ENCODE data around the gene KRT25.
A peak's percentile ranks its signal among the peaks of the same experiment; 100 is the strongest.

Gene KRT25

DNA sequence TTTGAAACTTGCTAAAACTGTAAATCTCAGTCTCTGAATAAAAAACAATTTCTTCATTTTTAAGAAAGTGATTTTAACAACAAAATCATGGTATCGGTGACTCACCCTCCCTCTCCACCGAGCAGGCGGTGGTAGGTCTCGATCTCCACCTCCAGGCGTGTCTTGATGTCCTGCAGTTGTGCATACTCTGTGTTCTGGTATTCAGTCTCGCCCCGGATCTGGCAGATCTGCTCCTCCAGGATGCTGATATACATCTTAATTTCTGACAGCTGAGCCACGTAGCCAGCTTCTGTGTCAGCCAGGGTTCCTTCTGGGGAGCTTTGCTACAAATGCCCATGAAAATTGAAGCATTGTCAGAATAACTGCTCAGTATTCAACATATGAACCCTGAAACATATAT, 36.2 kb downstream of the KRT25 start:
- no peak overlapping the region for H3K4me3 ChIP-seq (ENCODE audit: low read depth, low read length)
- no peak for DNase-seq (ENCODE audit: low read depth)
- TF ChIP-seq, protein P1, sequence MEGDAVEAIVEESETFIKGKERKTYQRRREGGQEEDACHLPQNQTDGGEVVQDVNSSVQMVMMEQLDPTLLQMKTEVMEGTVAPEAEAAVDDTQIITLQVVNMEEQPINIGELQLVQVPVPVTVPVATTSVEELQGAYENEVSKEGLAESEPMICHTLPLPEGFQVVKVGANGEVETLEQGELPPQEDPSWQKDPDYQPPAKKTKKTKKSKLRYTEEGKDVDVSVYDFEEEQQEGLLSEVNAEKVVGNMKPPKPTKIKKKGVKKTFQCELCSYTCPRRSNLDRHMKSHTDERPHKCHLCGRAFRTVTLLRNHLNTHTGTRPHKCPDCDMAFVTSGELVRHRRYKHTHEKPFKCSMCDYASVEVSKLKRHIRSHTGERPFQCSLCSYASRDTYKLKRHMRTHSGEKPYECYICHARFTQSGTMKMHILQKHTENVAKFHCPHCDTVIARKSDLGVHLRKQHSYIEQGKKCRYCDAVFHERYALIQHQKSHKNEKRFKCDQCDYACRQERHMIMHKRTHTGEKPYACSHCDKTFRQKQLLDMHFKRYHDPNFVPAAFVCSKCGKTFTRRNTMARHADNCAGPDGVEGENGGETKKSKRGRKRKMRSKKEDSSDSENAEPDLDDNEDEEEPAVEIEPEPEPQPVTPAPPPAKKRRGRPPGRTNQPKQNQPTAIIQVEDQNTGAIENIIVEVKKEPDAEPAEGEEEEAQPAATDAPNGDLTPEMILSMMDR (IDR thresholded peaks at IDR 0.05; ENCODE audit: insufficient read depth, low read depth, low read length, missing control alignments) = no peak

DNA sequence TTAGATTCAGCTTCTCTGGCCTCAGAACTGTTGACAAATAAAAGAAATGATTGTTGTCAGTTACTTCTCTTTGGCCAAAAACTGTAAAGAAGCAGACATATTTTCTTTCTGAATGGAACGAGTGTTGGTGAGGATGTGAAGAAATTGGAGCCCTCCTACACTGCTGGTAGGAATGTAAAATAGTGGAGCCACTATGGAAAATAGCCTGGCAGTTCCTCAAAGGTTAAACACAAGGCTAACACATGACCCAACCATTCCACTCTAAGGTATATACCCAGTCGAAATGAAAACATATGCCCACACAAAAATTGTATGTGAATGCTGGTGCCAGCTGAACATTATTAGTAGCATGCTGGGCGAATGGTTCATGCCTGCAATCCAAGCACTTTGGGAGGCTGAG, 37.4 kb downstream of the KRT25 start:
- no peak overlapping the region for H3K4me3 ChIP-seq (ENCODE audit: low read depth, low read length)
- TF ChIP-seq, protein P1 (IDR thresholded peaks at IDR 0.05; ENCODE audit: insufficient read depth, low read depth, low read length, missing control alignments) = no peak
- no peak for DNase-seq (ENCODE audit: low read depth)

DNA sequence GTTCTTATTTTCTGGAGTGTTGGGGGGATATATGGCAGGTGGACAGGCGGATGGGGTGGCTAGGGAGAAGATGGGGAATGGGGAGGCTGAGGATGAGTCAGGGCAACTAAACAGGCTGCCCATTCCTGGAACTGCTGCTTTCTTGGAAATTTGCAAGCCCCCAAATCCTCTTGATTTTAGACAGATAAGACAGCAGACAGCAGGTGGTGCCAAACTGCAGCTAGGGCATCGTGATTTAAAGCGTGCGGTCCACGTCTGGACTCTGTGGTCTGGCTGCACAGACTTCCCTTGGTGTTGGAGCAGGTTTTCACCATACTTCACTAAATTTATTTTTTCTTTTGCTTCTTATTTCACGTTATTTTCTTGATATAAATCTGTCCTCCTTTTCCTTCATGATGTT, 40.7 kb downstream of the KRT25 start:
- no peak overlapping the region for H3K4me3 ChIP-seq (ENCODE audit: low read depth, low read length)
- TF ChIP-seq, protein P1 (IDR thresholded peaks at IDR 0.05; ENCODE audit: insufficient read depth, low read depth, low read length, missing control alignments) = no peak
- peak; percentile 4 for DNase-seq (ENCODE audit: low read depth)

DNA sequence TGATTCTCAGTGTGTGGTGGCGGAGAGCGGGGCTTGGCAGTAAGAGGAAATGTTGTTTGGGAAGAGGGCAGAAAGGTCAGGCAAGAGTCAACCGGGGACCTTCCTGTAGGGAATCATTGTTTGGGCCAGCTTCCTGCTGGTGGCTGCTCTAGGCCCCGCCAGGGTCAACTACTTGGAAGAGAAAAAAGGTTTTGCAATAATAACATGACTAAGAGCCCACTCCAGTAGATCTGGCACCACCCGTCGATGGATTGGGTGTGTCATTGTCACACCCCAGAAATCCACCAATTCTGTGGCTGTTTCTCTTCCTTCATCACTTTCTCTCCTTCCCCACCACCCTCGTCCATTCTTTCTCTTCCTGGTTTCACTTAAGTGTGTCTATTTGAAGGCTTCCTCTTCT, 47.4 kb downstream of the KRT25 start:
- no peak overlapping the region for H3K4me3 ChIP-seq (ENCODE audit: low read depth, low read length)
- TF ChIP-seq, protein P1 (IDR thresholded peaks at IDR 0.05; ENCODE audit: insufficient read depth, low read depth, low read length, missing control alignments) = no peak
- no peak for DNase-seq (ENCODE audit: low read depth)

DNA sequence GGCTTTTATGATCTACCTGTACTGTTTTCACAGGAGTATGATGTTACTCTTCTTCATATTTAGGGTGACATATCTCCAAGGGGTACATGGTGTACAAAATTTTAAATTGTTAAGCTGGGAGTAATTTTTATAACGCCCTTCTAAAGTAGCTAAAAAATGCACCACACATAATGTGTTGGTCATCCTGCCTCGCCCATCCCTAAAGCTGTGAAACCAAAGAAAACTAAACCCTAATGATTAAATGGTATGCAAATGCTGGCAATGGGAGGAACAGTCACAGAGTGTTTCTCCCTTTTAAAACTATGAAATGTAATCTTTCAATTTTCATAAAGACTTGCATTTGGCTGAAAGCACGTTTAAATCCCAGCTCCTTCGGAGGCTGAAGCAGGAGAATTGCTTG, 49.5 kb downstream of the KRT25 start:
- no peak overlapping the region for H3K4me3 ChIP-seq (ENCODE audit: low read depth, low read length)
- TF ChIP-seq, protein P1 (IDR thresholded peaks at IDR 0.05; ENCODE audit: insufficient read depth, low read depth, low read length, missing control alignments) = no peak
- no peak for DNase-seq (ENCODE audit: low read depth)

DNA sequence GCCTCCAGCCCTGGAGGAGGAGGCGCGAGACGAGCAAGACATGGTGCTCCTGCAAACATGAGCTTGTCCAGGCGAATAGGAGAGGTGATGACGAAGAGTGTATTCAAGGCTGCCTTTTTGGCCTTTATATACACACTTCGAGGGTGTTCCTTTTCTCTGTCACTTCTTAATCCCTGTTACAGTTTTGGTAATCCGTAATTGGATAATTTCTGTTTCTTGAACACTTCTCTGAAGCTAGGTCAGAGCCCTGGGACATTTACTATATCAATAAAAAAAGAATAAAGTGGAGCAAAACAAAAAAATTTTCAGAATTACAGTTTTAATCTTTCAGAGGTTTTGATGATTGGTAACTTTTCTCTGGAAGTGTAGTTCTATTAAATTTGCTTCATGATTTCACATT, 51.5 kb downstream of the KRT25 start, which contains the start of gene KRT24:
TSS of gene KRT24 (minus strand) at position 101 of the 400 bp plus-strand sequence. CDS start at position 42, 59 bp downstream.
- TF ChIP-seq, protein P1 (IDR thresholded peaks at IDR 0.05; ENCODE audit: insufficient read depth, low read depth, low read length, missing control alignments) = no peak
- DNase-seq (ENCODE audit: low read depth) = no peak
- H3K4me3 ChIP-seq (ENCODE audit: low read depth, low read length) = no peak within 1 kb of the TSS

DNA sequence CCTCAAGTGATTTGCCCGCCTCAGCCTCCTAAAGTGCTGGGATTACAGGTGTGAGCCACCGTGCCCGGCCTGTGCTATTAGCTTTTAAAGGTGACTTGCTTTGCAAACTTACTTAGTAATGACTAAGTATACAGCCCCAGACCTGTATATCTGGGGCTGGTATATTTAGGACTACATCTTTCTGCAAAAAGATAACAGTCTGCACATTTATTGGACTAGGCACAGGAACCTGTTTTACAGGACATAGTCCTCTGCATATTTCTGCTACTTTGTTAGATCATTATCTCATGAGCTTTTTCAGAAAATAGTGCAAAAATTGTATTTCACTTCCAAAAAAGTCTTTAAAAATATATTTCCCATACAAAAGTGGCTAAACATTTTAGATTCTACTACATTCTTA, 52.9 kb downstream of the KRT25 start:
- no peak for DNase-seq (ENCODE audit: low read depth)
- no peak overlapping the region for H3K4me3 ChIP-seq (ENCODE audit: low read depth, low read length)
- TF ChIP-seq, protein P1 (IDR thresholded peaks at IDR 0.05; ENCODE audit: insufficient read depth, low read depth, low read length, missing control alignments) = no peak

Measured in GM12865 (cell line).